Endodermal cell (in vitro differentiated cells): ENCODE data around the gene BTG4. TPM values are rescaled to one million over a fixed set of nuclear protein-coding genes. Genes with fewer than 3 reads are reported as not detected.
A peak's percentile ranks its signal among the peaks of the same experiment; 100 is the strongest.

ENCODE experiments used
- DNase-seq: peaks from one replicate; pipeline ENCODE4 v3.0.0-alpha.2; 2017
- H3K27ac ChIP-seq: 2 replicates; pipeline ENCODE4 v1.5.1; 2013; ENCODE audit warnings: mild to moderate bottlenecking, low read depth, low read length, moderate library complexity
- H3K27me3 ChIP-seq: 2 replicates; pipeline ENCODE4 v1.6.1; 2013; ENCODE audit warnings: mild to moderate bottlenecking, low read length, moderate library complexity; ENCODE audit not compliant: insufficient read depth, control insufficient read depth, poor library complexity, severe bottlenecking
- H3K36me3 ChIP-seq: 2 replicates; pipeline ENCODE4 v1.7.0; 2013; ENCODE audit warnings: mild to moderate bottlenecking, low read length, moderate library complexity; ENCODE audit not compliant: control insufficient read depth, insufficient read depth
- H3K4me1 ChIP-seq: one replicate; pipeline ENCODE4 v1.7.0; 2013; ENCODE audit warnings: low read length; ENCODE audit not compliant: control insufficient read depth, insufficient read depth
- H3K4me3 ChIP-seq: 2 replicates; pipeline ENCODE4 v1.5.1; 2013; ENCODE audit warnings: mild to moderate bottlenecking, low read length, moderate library complexity
- H3K9ac ChIP-seq: 2 replicates; pipeline ENCODE4 v1.6.1; 2013; ENCODE audit warnings: mild to moderate bottlenecking, low read length, moderate library complexity; ENCODE audit not compliant: poor library complexity, severe bottlenecking; ENCODE audit errors: extremely low read depth
- H3K9me3 ChIP-seq: 2 replicates; pipeline ENCODE4 v1.6.1; 2013; ENCODE audit warnings: mild to moderate bottlenecking, low read length, moderate library complexity; ENCODE audit not compliant: control insufficient read depth
- H3K27ac Mint-ChIP-seq: 2 replicates; pipeline ENCODE4 v1.8.0; 2020; ENCODE audit warnings: mixed read lengths
- H3K27me3 Mint-ChIP-seq: 2 replicates; pipeline ENCODE4 v1.8.0; 2021; ENCODE audit warnings: mild to moderate bottlenecking, mixed read lengths; ENCODE audit not compliant: insufficient read depth
- H3K36me3 Mint-ChIP-seq: 2 replicates; pipeline ENCODE4 v1.8.0; 2020; ENCODE audit warnings: low read depth, mixed read lengths
- H3K4me1 Mint-ChIP-seq: 2 replicates; pipeline ENCODE4 v1.8.0; 2020; ENCODE audit warnings: mixed read lengths
- H3K4me3 Mint-ChIP-seq: 2 replicates; pipeline ENCODE4 v1.8.0; 2020; ENCODE audit warnings: mild to moderate bottlenecking, moderate library complexity, mixed read lengths
- H3K9me3 Mint-ChIP-seq: 2 replicates; pipeline ENCODE4 v1.8.0; 2020; ENCODE audit warnings: mild to moderate bottlenecking, mixed read lengths
- CTCF ChIP-seq: fragments of 200-600 bp; sonication (generic); conservative IDR thresholded peaks from 2 replicates; pipeline ENCODE4 v1.5.0; 2021; ENCODE audit warnings: antibody characterized with exemption, mild to moderate bottlenecking
- WGBS, 2 experiments: methylation state at CpG; one replicate each; pipeline versions ENCODE4 v1.1.5 to v1.1.7; 2013; ENCODE audit warnings: missing lambda C conversion rate in 2 of 2, mixed read lengths in 1 of 2; ENCODE audit not compliant: insufficient coverage in 1 of 2, insufficient read length in 1 of 2; 5-methylcytosine and 5-hydroxymethylcytosine counted together
- total RNA-seq, 2 donors: library from RNA; stranded (reverse); fragmentation: NEBNext Ultra II Directional in 1 of 2; extraction: Animal tissue kit (Norgen Biotek cat#: 25700) in 1 of 2; gene quantifications; 2 replicates in 1 of 2; 3 replicates in 1 of 2; pipeline ENCODE4 v1.2.1, GENCODE V29; 2021

The BTG4 gene
- total RNA-seq, 2 donors from 2014 or later = not detected

DNA sequence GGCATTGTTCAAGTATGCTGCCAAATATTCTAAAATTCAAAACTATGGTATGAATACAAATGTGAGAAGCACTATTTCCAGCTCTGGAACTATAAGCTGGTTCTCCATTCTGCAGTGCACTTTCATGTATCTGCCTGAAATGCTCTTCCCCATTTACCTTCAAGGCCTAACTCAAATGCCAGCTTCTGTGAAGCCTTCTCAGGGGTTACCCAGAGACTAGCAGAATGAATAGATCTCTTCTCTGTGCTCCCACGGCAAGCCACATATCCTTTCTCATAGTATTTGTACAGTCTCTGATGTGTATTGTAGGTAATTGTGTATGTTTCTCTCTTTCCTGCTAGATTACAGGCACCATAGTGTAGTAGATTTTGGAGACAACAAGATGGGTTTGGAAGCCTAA lies 6.5 kb upstream of the BTG4 start:
- H3K27me3 Mint-ChIP-seq = peaks cover 26% of the 10 kb centered on the region
- no peaks in the 10 kb centered on the region for H3K9me3 Mint-ChIP-seq
- DNase-seq = no peak
- Histone ChIP-seq H3K27me3 (peaks cover 13% of the 10 kb centered on the region), H3K4me1 (peaks cover 6% of the 10 kb centered on the region), H3K9me3 (no peaks in the 10 kb centered on the region), H3K27ac (no peak overlapping the region), H3K4me3 (no peak overlapping the region), H3K9ac (no peak overlapping the region), H3K36me3 (no peaks in the 10 kb centered on the region)
- H3K27ac Mint-ChIP-seq = no peak overlapping the region
- H3K4me1 Mint-ChIP-seq = peaks cover 8% of the 10 kb centered on the region
- H3K4me3 Mint-ChIP-seq = no peak overlapping the region
- WGBS, 2 experiments = 100% methylated on average over 1 of the region's 1 CpG
- TF ChIP-seq CTCF = no peak
- no peaks in the 10 kb centered on the region for H3K36me3 Mint-ChIP-seq

GRCh38 chr11:111515591-111515990 lies 3.4 kb upstream of the BTG4 start:
- Histone ChIP-seq H3K36me3 (no peaks in the 10 kb centered on the region), H3K9ac (no peak overlapping the region), H3K9me3 (no peaks in the 10 kb centered on the region), H3K4me1 (peaks cover 6% of the 10 kb centered on the region), H3K4me3 (peak overlapping the region; percentile 60), H3K27me3 (peaks cover 36% of the 10 kb centered on the region), H3K27ac (no peak overlapping the region)
- Mint-ChIP-seq H3K4me3 (no peak overlapping the region), H3K4me1 (peaks cover 8% of the 10 kb centered on the region), H3K27me3 (peaks cover 42% of the 10 kb centered on the region), H3K36me3 (no peaks in the 10 kb centered on the region), H3K27ac (no peak overlapping the region), H3K9me3 (no peaks in the 10 kb centered on the region)
- TF ChIP-seq CTCF = no peak
- DNase-seq = no peak
- WGBS, 2 experiments = 31 to 57% methylated on average over 2 of the region's 2 CpGs

- no peaks in the 10 kb centered on the region for H3K9me3 Mint-ChIP-seq
- no peaks in the 10 kb centered on the region for H3K36me3 Mint-ChIP-seq
- H3K27ac ChIP-seq = no peak within 1 kb of the TSS
- H3K36me3 ChIP-seq = no peaks in the 10 kb centered on the region
- 12 to 15% methylated on average over 14 to 36 of the region's 39 CpGs for WGBS, 2 experiments
- DNase-seq = peak; percentile 90
- TF ChIP-seq CTCF = peak; percentile 62
- H3K27me3 ChIP-seq = peaks cover 39% of the 10 kb centered on the region
- peak within 1 kb of the TSS; percentile 67 for H3K4me3 ChIP-seq
- no peak within 1 kb of the TSS for H3K9ac ChIP-seq
- H3K4me1 Mint-ChIP-seq = peaks cover 13% of the 10 kb centered on the region
- no peak within 1 kb of the TSS for H3K27ac Mint-ChIP-seq
- H3K4me1 ChIP-seq = peaks cover 6% of the 10 kb centered on the region
- no peaks in the 10 kb centered on the region for H3K9me3 ChIP-seq
- H3K4me3 Mint-ChIP-seq = peak within 1 kb of the TSS; percentile 49
- peaks cover 48% of the 10 kb centered on the region for H3K27me3 Mint-ChIP-seq
These were observed 2.2 kb upstream of the BTG4 start, which contains the start of gene HOATZ for GRCh38 chr11:111514216-111515031. Gene HOATZ (plus strand): TSS chr11:111514778. CDS start chr11:111514785, 7 bp downstream.
